ENCODE measurements around the gene GPATCH2L. TPM values are rescaled to one million over a fixed set of nuclear protein-coding genes. Genes with fewer than 3 reads are reported as not detected.
A peak's percentile ranks its signal among the peaks of the same experiment; 100 is the strongest.

Gene GPATCH2L
- total RNA-seq, 3 donors from 2014 or later: 33.9 to 59.3 (median 40.9) TPM

DNA sequence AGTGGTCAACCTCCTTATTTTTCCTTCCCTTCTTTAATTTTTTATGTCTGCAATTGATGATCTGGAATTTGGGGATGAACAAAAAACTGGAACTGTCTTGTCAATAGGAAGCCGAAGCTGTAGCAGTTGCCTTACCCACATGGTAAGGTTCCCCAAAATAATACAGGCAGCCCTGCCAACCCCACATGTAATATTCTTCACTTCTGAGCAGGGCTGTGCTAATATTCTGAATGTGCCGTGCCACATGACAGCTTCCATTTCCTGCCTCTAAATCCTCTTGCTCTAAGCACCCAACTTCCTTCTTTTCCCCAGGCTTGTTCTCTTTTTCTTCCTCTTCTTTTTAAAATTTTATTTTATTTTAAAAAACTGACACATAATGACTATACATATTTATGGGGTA is 39.6 kb downstream of the GPATCH2L start:
- H3K9me3 ChIP-seq: no peaks in the 10 kb centered on the region
- ATAC-seq (peak; percentile 30), DNase-seq (peak in 1 of 3 donors; percentile 30)
- H3K36me3 ChIP-seq (ENCODE audit: low read depth): no peaks in the 10 kb centered on the region
- H3K4me3 ChIP-seq: no peak overlapping the region
- TF ChIP-seq, protein P1, sequence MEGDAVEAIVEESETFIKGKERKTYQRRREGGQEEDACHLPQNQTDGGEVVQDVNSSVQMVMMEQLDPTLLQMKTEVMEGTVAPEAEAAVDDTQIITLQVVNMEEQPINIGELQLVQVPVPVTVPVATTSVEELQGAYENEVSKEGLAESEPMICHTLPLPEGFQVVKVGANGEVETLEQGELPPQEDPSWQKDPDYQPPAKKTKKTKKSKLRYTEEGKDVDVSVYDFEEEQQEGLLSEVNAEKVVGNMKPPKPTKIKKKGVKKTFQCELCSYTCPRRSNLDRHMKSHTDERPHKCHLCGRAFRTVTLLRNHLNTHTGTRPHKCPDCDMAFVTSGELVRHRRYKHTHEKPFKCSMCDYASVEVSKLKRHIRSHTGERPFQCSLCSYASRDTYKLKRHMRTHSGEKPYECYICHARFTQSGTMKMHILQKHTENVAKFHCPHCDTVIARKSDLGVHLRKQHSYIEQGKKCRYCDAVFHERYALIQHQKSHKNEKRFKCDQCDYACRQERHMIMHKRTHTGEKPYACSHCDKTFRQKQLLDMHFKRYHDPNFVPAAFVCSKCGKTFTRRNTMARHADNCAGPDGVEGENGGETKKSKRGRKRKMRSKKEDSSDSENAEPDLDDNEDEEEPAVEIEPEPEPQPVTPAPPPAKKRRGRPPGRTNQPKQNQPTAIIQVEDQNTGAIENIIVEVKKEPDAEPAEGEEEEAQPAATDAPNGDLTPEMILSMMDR (IDR thresholded peaks at IDR 0.05): no peak
- intact Hi-C loops (cut with DNase I, micrococcal nuclease): no loop called here
- H3K4me1 ChIP-seq (ENCODE audit: low read depth): no peaks in the 10 kb centered on the region

DNA sequence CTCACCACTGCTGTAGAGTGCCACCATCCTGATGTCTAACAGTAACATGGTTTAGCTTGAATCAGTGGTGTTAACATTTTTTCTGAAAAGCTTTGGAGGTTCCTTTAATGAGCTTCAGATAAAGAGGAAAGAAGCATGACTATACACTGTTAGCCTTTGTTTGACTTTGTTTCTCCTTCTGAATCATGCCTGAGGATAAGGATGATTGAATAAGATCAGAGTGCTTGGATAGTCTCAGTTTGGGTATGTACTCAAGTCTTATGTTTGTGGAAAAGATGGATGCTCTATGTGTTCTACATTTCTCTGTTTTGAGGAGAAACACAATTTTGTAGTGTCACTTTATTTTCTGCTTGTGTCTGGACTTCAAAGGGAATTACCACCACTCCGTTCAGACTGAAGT is 42.0 kb downstream of the GPATCH2L start:
- H3K36me3 ChIP-seq (ENCODE audit: low read depth): no peaks in the 10 kb centered on the region
- intact Hi-C loops (cut with DNase I, micrococcal nuclease): no loop called here
- DNase-seq (no peak), ATAC-seq (no peak)
- H3K9me3 ChIP-seq: no peaks in the 10 kb centered on the region
- no peak overlapping the region for H3K4me3 ChIP-seq
- TF ChIP-seq, protein P1 (IDR thresholded peaks at IDR 0.05): no peak
- no peaks in the 10 kb centered on the region for H3K4me1 ChIP-seq (ENCODE audit: low read depth)

DNA sequence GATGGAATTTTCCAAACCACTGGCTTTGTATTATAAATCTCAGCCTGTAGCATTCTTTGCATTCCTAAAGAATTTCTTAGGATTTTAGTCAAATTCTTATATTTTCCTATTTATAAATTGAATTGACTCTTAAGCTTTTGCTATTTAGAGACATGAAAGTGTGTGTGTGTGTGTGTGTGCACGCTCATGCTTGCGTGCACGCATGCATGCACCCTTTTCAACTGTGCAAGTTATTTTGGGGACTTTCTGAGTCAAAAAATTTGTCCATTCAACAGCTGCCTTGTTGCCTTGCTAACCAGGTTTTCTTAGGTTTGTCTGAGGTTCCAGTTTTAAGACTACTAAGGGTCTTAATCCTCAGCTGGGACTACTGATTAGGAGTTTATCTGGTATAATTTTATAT is 42.6 kb downstream of the GPATCH2L start:
- H3K36me3 ChIP-seq (ENCODE audit: low read depth): no peaks in the 10 kb centered on the region
- no peak overlapping the region for H3K4me3 ChIP-seq
- no peak for DNase-seq
- intact Hi-C loops (cut with DNase I, micrococcal nuclease): no loop called here
- H3K4me1 ChIP-seq (ENCODE audit: low read depth): no peaks in the 10 kb centered on the region
- no peaks in the 10 kb centered on the region for H3K9me3 ChIP-seq
- ATAC-seq: no peak
- TF ChIP-seq, protein P1 (IDR thresholded peaks at IDR 0.05): no peak

DNA sequence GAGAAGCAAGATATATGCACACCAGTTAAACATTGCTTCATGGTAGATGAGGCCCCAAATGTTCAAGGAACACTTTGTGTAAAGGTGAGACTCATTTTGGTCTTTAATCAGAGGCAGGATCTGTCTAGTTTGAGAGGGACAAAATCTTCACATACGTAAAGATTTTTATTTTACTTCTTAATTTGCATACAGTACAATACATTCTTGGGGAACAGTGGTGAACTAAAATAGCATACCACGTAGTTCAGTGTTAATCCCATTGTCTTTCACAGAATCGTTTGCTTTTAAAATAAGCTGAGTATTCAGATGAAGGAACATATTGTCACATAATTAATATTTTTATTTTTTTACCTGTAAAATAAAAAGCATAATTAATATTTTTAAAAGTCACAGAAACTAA is 43.3 kb downstream of the GPATCH2L start:
- Histone ChIP-seq H3K4me3 (no peak overlapping the region), H3K4me1 (ENCODE audit: low read depth) (no peaks in the 10 kb centered on the region), H3K36me3 (ENCODE audit: low read depth) (no peaks in the 10 kb centered on the region), H3K9me3 (no peaks in the 10 kb centered on the region)
- DNase-seq (no peak), ATAC-seq (no peak)
- TF ChIP-seq, protein P1 (IDR thresholded peaks at IDR 0.05): no peak
- intact Hi-C loops (cut with DNase I, micrococcal nuclease): no loop called here

DNA sequence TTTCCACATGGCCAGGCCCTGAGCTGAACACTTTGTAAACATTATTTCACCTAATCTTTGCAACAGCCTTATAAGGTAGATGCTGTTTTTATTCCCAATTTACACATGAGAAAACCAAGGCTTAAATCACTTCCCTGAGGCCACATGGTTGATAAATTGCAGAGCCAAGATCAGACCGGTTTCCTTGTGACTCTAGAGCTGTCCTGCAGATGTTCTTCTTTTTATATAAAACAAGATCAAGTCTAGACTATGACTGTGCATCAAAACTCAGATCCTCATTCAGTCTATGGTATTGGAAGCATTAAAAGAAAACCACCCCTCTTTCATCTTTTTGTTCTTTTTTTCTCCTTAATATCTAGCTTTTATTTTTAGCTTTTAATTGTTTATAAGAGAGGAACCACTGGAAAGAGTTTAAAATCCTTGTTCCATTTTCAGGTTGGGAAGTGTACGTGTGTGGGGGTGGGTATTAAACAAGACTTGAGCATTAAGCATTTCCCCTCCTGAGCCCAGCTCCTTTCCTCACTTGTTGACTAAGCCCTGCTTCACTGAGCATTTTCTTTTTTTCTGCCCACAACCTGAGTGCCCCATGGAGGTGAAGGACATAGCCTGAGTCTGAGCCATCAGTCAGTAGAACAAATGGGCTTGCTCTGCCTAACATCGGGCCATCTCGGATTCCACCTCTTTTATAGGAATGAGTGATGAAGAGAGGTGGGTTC is 45.4 kb downstream of the GPATCH2L start:
- Histone ChIP-seq H3K36me3 (ENCODE audit: low read depth) (no peaks in the 10 kb centered on the region), H3K9me3 (no peaks in the 10 kb centered on the region), H3K4me3 (no peak overlapping the region), H3K4me1 (ENCODE audit: low read depth) (no peaks in the 10 kb centered on the region)
- intact Hi-C loops (cut with DNase I, micrococcal nuclease): no loop called here
- TF ChIP-seq, protein P1 (IDR thresholded peaks at IDR 0.05): no peak
- DNase-seq (no peak), ATAC-seq (no peak)

All from mucosa of descending colon (tissue), 3 donors.